ENCODE data around the gene IFNW1.

IFNW1 gene

DNA sequence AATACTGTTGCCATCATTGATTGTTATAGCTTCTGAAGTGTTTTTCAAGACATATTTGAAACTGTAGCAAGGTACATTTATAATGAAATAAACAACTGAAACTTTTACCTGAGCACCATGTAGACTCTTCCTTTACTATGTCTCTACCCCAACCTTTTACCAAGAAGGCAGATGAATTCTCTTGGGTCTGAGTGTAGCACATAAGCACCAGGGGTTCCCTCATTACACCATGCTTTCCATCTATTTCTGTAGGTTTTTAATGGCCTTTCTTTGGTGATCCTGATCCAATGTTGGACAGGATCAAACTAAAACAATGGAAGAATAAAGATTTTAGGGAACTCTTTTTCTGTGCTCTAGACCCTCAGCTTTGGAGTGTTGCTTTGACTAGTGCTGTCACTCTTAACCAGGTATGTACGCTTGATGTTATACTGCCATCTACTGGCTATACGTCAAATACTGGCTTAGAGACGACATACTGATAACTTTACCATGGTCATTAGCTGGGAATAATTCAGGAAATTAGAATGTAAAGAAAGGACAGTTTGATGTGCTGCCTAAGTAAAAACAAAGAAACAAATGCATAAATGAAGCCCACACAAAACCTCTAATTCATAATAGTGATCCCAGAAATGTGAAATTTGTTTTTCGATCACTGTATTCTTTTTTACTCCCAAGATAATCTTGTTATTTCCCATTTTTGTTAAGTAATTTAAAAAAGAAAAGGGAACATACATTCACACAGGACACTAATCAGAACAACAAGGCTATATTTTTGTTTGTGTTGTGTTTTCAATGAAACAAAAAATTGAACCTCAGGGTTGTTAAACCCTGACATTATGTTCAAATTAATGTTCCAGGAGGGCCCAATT, 30.7 kb downstream of the IFNW1 start:
- no peak for DNase-seq (ENCODE audit: low spot score)

DNA sequence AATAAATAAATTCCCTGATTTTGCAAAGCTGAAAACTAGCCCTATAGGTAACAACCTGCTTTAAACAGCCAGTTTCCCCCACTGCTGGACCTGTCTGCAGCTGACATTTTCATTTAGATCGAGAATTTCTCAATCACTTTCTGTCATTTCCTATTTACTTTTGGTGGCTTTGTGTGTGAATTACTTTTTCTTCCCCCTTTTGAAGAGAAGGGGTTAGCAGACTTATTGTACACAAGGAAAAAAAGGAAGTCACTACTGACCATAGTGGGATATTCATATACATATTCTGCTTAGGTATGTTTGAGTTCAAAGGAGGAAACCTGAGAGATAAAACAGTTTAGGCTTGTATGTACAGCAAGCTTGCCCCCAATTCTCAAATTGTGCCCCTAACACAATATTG, 36.8 kb downstream of the IFNW1 start:
- no peak for DNase-seq (ENCODE audit: low spot score)

DNA sequence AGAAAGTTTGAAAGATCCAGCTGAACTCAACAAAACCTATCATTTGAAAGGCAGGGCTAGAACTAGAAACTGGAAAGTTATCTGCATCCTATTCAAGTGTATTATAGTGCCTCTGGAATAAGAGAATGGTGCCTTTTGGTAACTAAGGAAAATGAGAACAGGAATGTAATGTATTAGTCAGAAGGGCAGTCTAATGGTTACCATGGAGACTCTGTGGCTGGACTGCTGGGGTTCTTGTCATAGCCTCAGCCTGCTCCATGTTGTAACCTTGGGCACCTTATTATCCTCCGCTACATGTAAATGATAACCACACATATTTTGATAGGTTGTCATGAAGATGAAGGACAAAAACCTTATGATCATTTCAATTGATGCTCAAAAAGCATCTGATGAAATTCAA, 39.3 kb downstream of the IFNW1 start:
- DNase-seq (ENCODE audit: low spot score): no peak

DNA sequence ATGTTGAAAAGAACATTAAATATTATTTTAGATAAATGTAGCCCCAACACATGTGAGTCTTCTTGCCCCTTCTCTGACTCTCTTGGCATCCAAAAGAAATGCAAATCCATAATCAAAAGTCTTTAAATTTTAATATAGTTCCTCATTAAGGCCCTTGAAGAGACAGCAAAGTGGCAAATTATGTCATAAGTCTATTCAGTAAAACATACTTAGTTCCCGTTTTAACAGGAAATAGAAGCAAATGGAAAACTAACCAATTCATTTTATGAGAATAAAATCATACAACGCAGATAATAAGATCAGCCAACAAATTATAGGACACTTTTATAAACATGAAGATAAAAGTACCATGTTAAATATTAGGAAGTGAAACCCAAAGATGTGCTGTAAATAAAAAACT, 43.8 kb downstream of the IFNW1 start:
- DNase-seq (ENCODE audit: low spot score): no peak

DNA sequence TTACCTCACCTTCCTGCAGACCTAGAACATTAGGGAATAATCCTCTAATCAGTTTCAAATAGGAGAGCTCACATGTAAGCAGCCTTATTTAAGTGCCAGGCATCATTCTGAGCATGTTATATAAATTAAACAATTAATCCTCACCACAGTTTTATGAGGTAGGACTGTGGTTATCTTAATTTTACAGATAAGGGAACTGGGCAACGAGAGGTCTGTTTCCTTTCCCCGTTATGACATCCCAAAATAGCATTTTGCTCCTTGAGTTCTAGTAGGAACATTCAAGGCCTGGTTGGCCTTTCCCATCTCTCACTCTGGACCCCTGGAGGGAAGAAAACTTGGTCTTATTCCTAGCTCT, 44.8 kb downstream of the IFNW1 start:
- DNase-seq (ENCODE audit: low spot score): no peak

DNA sequence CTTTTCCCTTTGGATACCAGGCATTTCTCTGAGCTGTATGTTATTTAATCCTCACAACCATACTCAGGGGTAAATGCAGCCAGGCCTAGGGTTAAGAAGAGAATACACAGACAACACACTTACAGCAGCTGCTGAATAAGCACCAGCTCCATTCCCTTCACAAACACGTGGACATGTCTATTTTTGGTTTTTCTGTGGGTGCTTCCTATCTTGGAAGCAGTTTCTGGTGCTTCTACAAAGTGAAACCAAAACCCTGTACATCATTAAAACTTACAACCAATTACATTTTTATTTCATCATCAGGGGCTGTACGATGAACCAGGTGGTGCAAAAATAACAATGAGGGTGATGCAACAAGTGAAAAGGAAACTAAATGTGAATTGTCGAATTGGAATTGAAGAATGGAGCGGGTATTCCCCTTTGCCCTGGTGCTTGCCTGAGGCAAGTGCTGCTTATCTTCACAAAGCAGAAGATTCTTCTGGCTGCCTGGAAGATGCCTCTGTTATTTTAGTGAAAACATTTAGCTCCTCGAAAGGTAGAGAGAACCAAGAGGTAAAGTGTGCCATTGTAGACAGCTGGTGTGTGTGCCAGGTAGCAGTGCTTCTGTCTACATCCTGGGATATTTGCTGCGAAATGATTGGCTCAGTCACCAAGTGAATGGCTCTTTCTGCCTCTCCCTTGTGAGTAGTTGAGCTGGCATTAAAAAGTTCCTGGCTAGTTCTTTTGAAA, 45.3 kb downstream of the IFNW1 start:
- DNase-seq (ENCODE audit: low spot score): no peak

DNA sequence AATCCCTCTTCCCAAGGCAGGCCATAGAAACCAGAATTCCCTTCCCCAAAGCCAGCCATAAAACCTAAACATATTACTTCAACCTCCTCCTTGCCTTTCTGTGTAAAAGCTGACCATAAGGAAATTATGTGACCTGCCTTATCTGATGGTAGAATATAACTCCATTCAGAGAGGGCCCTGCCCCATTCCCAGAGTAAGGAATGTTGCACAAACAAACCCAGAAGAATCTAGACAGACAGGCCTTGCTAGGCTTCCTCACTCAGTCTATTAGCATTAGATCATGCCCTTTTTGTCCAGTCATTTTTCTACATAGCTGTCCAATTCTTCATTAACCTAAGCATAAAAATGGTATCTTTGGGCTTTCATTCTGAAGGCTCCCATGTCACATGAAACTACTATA, 46.1 kb downstream of the IFNW1 start:
- no peak for DNase-seq (ENCODE audit: low spot score)
